ENCODE data around the gene CRIP3. TPM values are rescaled to one million over a fixed set of nuclear protein-coding genes. Genes with fewer than 3 reads are reported as not detected.

CRIP3 gene
- total and polyA plus RNA-seq, 2 of the 13 experiments (the other 11 are each of a cell fraction or from before 2014, with no cell fraction given) = 6.3 to 9.3 TPM

- TF ChIP-seq, protein P1, sequence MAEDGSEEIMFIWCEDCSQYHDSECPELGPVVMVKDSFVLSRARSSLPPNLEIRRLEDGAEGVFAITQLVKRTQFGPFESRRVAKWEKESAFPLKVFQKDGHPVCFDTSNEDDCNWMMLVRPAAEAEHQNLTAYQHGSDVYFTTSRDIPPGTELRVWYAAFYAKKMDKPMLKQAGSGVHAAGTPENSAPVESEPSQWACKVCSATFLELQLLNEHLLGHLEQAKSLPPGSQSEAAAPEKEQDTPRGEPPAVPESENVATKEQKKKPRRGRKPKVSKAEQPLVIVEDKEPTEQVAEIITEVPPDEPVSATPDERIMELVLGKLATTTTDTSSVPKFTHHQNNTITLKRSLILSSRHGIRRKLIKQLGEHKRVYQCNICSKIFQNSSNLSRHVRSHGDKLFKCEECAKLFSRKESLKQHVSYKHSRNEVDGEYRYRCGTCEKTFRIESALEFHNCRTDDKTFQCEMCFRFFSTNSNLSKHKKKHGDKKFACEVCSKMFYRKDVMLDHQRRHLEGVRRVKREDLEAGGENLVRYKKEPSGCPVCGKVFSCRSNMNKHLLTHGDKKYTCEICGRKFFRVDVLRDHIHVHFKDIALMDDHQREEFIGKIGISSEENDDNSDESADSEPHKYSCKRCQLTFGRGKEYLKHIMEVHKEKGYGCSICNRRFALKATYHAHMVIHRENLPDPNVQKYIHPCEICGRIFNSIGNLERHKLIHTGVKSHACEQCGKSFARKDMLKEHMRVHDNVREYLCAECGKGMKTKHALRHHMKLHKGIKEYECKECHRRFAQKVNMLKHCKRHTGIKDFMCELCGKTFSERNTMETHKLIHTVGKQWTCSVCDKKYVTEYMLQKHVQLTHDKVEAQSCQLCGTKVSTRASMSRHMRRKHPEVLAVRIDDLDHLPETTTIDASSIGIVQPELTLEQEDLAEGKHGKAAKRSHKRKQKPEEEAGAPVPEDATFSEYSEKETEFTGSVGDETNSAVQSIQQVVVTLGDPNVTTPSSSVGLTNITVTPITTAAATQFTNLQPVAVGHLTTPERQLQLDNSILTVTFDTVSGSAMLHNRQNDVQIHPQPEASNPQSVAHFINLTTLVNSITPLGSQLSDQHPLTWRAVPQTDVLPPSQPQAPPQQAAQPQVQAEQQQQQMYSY (CRISPR knock-in tag; IDR thresholded peaks at IDR 0.05) = peak; percentile 90
- TF ChIP-seq NFIB (CRISPR knock-in tag; IDR thresholded peaks at IDR 0.05; ENCODE audit: borderline replicate concordance) (no peak), YY1 (IDR thresholded peaks at IDR 0.05; ENCODE audit: insufficient read depth, insufficient replicate concordance, low read depth, low read length) (peak; percentile 72), MEF2D (CRISPR knock-in tag; IDR thresholded peaks at IDR 0.05) (no peak), CAMTA2 (CRISPR knock-in tag; IDR thresholded peaks at IDR 0.05; ENCODE audit: borderline replicate concordance) (no peak), ZBTB8A (CRISPR knock-in tag; IDR thresholded peaks at IDR 0.05; ENCODE audit: borderline replicate concordance, low read depth) (no peak), ZNF615 (CRISPR knock-in tag; IDR thresholded peaks at IDR 0.05; ENCODE audit: borderline replicate concordance) (no peak), SMARCC2 (IDR thresholded peaks at IDR 0.05) (no peak), CHD4 (IDR thresholded peaks at IDR 0.05; ENCODE audit: borderline replicate concordance, low read length) (no peak; the same call in 1 of the 2 replicates), HNRNPLL (IDR thresholded peaks at IDR 0.05; ENCODE audit: low read depth, low read length, poor library complexity, severe bottlenecking) (no peak), ZNF180 (CRISPR knock-in tag; IDR thresholded peaks at IDR 0.05; ENCODE audit: borderline replicate concordance, low read depth) (no peak), KLF11 (CRISPR knock-in tag; IDR thresholded peaks at IDR 0.05) (peak; percentile 16; the same call in 1 of the 2 replicates), ELF3 (CRISPR knock-in tag; IDR thresholded peaks at IDR 0.05) (peak; percentile 57), SMAD1 (CRISPR knock-in tag; IDR thresholded peaks at IDR 0.05; ENCODE audit: borderline replicate concordance, low read depth) (no peak), ATF1 (CRISPR knock-in tag; IDR thresholded peaks at IDR 0.05) (no peak), ZNF841 (CRISPR knock-in tag; IDR thresholded peaks at IDR 0.05; ENCODE audit: borderline replicate concordance) (no peak), AFF4 (CRISPR knock-in tag; IDR thresholded peaks at IDR 0.05) (0 out of 2 replicates have a peak, but pooled peaks have one; percentile 34), CSRNP1 (CRISPR knock-in tag; IDR thresholded peaks at IDR 0.05) (peak; percentile 59; the same call in 1 of the 2 replicates), HNRNPUL1 (IDR thresholded peaks at IDR 0.05; ENCODE audit: low read depth, low read length) (no peak), ZNF121 (CRISPR knock-in tag; IDR thresholded peaks at IDR 0.05) (peak; percentile 35; the same call in 1 of the 2 replicates)
Measured at GRCh38 chr6:43290905-43291355, 17.7 kb downstream of the CRIP3 start (continued).
